HG03565 (cell line): Measurements from ENCODE around the gene HCN2.

Experiments
- ATAC-seq: cut with Tn5 transposase; IDR thresholded peaks from one replicate; pipeline ENCODE4 v1.9.1; 2021; ENCODE audit warnings: mild to moderate bottlenecking, moderate library complexity; ENCODE audit not compliant: unreplicated experiment

HCN2 gene

DNA sequence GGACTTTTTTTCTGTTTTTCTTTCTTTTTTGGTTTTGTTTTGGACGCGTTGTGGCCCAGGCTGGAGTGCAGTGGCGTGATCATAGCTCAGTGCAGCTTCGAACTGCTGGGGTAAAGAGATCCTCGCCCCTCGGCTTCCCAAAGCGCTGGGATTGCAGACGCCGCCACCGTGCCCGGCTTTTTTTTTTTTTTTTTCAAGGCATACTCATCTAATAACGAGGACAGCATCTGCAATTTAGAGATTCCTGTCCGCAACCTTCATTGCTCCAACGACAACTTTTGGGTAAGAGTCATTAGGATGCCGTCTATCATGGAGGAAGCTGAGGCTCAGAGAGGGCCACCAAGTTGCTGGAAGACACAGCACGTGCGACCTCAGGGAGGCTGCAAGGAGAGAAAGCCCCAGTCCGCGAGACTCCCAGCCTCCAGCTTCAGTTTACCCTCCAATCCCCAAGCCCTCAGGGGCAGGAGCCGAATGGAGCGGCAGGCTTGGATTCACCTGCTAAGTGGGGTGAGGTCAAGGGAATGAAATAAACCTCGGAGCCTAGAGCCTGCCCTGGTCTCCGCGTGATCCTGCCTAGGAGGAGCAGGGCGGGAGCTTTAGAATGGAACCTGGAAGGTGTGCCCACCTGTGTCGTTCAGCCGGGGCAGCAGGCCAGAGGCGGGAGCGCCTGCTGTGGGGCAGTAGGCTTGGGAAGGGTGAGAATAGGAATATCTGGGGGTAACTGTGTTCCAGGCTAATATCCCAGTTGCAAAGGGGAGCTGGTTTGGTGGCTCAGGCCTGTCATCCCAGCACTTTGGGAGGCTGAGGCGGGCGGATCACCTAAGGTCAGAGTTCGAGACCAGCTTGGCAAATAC is 44.3 kb downstream of the HCN2 start:
- ATAC-seq, result no peak

- no peak for ATAC-seq
These were observed 45.4 kb downstream of the HCN2 start for GRCh38 chr19:634975-635652.

GRCh38 chr19:638906-639252 is 49.2 kb downstream of the HCN2 start:
- ATAC-seq, result no peak

DNA sequence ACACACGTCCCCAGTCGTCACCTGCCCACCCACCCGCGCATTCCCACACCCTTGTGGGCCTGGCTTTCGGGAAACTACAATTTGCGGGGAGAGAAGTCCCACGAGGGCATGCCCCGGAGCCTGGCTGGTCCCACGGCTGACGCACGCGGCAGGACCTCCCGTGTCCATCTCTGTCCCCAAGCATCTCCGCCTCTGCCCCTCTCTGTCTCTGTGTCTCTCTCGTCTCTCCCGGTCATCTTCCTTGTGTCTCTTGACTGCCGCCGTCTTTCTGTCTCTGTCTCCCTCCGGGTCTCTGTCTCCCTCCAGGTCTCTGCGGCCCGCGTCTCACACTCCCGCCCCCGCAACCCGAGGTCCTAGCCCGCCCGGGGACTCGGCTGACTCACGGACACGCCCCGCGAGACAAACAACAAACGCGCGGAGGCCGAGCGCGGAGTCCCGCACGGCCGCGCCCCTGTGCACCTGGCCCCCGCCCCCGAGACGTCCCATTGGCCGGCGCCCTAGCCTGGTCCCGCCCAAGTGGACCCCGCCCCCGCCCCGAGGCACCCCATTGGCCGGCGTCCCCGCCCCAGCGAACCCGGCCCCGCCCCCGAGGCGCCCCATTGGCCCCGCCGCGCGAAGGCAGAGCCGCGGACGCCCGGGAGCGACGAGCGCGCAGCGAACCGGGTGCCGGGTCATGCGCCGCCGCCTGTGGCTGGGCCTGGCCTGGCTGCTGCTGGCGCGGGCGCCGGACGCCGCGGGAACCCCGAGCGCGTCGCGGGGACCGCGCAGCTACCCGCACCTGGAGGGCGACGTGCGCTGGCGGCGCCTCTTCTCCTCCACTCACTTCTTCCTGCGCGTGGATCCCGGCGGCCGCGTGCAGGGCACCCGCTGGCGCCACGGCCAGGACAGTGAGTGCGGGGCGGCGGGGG is 49.8 kb downstream of the HCN2 start, which contains the start of gene FGF22:
Gene FGF22 (plus strand): TSS at position 627 of the 908 bp plus-strand sequence. CDS start 47 bp downstream, at position 674.
- no peak for ATAC-seq

GRCh38 chr19:640161-640558 is 50.5 kb downstream of the HCN2 start:
- ATAC-seq, result no peak

DNA sequence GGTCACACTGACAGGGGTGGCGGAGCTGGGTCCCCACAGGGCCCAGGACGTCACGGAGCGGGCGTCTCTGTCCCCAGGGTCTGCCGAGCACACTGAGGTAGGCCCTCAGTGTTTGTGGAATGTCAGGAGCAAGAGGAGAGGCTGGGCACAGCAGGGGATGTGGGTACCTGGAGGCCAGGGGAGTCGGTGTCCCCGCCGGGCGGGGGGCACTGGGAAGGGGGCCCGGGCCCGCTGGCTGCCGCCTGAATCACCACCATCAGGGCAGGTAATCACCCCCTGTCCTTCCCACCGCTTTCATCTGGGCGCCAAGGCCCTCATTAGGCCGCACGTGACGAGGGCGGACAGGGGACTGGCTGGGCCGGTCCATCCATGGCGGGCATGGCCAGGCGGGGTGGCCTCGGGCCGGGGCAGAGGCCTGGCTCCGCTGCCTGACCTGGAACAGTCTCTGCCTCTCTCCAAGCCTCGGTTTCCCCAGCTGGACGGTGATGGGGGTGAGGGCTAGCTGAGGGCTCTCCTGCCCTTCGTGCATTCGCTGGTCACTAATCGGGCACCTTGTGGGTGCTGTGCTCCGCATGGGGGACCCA is 51.0 kb downstream of the HCN2 start:
- ATAC-seq, result no peak

- ATAC-seq, result no peak
These were observed 52.0 kb downstream of the HCN2 start for GRCh38 chr19:641702-642101.

- no peak for ATAC-seq
These were observed 53.4 kb downstream of the HCN2 start for GRCh38 chr19:642767-643727.

GRCh38 chr19:643736-644135 is 54.1 kb downstream of the HCN2 start:
- ATAC-seq, result no peak

GRCh38 chr19:644363-644762 is 54.7 kb downstream of the HCN2 start:
- no peak for ATAC-seq

DNA sequence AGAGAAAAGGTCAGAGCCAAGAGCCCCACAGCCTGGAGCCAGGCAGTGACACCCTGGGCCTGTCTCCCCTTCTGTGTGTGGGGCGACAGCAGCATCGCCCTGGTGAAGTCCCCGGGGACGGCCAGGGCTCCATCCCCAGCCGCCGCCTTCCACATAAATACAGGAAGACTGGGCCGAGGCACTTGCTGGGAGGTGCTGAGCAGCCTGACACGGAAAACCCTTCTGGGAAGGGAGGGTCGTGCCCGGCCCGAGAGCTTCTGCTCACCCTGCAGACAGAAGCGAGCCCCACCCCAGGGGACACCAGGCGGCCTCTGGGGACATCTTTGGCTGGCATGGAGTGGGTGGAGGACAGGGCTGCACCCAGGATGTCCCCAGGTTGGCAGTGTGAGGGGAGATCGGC is 55.1 kb downstream of the HCN2 start:
- ATAC-seq, result no peak

DNA sequence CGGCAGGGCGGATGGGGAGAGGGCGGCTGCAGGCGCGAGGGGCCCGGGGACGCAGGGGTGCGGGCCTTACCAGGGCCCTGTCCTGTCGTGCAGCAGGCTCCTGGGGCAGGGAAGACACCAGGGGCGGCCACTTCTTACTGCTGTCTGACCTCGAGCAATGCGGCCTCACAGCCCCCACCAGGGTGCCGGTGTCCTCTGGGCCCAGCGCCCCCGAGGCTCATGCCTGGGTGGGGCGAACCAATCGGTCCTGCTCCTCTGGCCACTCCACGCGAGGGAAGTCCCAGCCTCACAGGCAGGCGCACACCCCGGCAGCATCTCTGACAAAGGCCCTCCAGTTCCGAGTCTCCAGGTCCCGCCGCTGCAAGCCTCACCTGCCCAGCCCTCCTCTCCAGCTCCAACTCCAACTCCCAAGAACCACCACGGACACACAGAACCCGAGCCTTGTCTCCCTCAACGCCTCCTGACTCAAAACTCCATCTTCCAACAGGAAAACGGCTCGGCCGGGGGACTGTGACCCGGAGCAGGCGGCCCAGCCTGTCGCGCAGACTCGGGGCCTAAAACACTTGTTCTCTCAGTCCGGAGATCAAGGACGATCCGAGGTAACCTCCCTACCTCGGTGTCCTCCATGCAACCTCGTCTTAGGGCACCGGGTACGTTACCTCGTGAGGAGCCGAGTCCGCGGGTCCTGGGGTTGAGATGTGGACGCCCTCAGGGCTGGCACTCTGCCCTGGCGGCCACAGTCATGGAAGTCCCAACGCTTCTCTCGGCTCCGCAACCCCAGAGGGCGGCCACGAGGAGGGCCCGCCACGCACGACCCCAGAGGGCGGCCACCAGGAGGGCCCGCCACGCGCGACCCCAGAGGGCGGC is 56.5 kb downstream of the HCN2 start:
- no peak for ATAC-seq

DNA sequence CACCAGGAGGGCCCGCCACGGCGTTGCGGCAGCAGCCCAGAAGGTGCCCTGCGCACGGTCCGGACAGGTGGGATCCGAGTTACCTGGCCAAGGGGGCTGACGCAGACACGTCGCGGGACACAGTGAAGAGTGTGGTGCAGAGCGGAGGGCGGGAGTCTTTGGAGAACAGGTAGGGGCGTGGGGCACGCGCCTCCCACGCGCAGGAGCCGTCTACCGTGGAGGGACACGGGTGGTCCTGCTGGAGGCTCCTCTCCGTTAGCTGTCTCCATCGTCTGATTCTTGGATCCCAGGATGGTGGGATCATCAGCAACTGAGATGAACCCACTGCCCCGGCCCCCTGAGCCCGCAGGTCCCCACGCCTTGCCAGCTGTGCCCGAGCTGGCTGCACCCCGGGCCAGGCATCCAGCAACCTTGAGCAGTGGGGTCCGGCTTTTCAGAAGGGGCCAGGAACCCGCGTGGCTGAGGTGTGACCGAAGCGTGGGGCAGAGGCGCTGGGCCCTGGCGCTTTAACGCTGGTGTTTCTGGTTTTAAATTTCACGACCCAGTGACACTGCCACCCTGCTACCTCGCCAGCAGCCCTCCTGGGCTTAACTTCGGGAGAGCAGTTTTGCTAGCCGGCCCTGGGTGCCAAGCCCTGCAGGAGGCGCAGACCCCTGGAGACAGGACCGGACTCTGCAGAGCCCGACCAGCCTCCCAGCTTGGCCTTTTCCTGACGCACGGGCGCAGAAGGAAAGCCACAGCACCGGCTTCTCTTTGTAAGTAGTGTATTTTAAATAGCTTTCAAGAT is 57.3 kb downstream of the HCN2 start:
- ATAC-seq, result no peak

DNA sequence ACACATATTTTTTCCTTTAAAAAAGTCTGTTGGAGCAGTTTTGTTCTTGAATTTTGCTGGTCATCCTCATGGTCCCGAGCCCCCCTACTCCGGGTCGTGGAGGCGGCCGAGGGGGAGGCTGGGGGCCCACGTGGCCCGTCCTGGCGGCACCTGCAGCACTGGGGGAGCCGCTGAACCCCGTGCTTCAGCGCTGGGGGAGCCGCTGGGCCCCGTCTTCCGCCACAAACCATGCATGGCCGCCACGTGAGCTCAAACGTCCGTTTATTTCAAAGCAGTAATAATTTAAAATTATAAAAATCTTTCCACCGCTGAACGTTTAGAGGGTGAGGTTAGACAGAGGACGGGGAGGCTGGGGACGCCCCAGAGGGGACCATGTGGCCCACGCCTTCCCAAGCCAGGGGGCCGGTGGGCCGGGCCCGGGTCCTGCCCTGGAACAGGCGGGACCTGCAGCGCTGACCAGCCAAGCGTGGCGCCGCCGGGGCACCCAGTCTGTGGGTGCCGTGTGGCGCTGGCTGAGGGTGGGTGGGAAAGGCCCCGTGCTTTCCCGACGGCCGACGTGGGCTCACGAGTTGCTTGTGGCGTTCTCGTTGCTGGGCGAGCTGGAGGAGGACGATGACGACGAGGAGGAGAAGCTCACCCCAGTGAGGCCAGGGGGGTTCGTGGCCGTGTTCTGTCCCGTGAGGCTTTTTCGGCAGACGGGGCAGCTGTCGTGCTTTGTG is 58.0 kb downstream of the HCN2 start:
- ATAC-seq, result no peak

DNA sequence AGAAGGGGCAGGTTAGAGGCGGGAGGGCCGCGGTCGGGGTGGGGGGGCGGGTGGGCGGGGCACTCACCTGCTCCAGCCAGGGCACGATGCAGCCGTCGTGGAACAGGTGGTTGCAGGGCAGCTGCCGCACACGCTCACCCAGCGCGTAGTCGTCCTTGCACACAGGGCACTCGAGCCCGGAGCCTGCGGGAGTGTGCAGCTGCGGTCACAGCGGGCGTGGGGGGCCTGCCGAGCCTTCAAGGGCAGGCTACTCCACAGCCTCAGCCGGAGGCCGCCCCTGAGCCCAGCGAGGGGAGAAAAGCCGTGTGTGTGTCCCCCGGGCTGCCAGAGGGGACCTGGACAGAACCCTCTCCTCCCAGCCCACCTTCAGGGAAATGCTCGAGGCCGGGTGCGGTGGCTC is 58.6 kb downstream of the HCN2 start:
- no peak for ATAC-seq

- no peak for ATAC-seq
These were observed 59.5 kb downstream of the HCN2 start for GRCh38 chr19:648904-649801.
